NAMALWA (cell line): ENCODE measurements around the gene SNTB2.
"Not testable (repeated sequence)": the region's sequence is repeated elsewhere in the genome, so short reads cannot be mapped to it uniquely, and the experiment has no call there.

Experiments
- DNase-seq: peaks from one replicate; pipeline ENCODE4 v3.0.0-alpha.2; 2015; ENCODE audit warnings: low spot score

Gene SNTB2

DNA sequence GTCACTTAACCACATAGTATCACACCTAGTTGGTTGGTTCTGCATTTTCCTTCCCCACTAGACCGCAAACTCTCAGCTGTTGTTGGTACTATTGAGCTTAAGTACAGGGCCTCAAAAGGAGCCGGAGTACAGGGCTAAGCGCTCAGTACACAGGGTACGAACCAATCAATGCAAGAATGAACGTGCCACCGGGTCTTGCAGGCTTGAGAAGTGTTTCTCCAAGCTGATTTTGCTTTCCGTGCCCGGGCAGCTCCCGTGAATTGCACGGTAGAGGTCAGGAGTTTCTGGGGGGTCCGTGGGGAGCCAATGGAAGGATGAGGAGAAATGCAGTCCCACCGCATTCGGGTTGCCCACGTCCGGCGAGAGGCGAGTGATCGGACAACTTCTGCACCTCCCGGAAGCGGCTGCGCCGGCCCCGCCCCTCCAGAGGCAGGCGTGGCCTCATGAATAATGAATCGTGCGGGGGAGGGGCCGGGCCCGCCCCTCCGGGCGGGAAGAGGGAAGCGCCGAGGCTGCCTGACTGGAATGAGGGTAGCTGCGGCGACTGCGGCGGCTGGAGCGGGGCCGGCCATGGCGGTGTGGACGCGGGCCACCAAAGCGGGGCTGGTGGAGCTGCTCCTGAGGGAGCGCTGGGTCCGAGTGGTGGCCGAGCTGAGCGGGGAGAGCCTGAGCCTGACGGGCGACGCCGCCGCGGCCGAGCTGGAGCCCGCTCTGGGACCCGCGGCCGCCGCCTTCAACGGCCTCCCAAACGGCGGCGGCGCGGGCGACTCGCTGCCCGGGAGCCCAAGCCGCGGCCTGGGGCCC lies at the start of gene SNTB2:
TSS of gene SNTB2 (plus strand) at position 523 of the 804 bp plus-strand sequence. CDS start at position 526, 3 bp downstream.
- DNase-seq: peak; percentile 91

DNA sequence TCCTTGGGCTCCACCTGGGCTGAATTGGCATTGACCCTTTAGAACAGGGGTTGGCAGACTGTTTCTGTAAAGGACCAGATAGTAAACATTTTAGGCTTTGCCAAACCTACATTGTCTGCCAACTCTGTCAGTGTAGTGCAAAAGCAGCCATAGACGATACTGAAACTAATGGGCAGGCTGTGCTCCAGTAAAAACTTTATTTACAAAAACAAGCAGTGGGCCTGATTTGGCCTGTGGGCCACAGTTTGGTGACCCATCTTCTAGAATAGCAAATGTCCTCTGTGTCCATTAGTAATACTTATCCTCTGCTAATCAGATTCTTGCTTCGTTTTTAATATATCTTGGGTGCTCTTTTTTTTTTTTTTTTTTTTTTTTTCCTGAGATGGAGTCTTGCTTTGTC lies 48.4 kb upstream of the SNTB2 start:
- DNase-seq: no peak

DNA sequence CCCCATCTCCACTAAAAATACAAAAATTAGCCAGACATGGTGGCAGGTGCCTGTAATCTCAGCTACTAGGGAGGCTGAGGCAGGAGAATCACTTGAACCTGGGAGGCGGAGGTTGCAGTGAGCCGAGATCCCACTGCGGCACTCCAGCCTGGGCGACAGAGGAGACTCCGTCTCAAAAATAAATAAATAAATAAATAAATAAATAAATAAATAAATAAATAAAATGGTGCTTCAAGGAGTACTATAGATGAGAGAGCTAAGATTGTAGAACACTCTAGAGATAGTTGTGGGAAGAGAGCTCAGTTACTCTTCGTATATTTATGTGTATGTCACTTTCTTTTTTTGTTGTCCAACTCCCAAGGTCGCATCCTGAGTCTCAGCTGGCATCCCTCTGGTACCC lies 47.5 kb upstream of the SNTB2 start:
- DNase-seq: not testable (repeated sequence)

DNA sequence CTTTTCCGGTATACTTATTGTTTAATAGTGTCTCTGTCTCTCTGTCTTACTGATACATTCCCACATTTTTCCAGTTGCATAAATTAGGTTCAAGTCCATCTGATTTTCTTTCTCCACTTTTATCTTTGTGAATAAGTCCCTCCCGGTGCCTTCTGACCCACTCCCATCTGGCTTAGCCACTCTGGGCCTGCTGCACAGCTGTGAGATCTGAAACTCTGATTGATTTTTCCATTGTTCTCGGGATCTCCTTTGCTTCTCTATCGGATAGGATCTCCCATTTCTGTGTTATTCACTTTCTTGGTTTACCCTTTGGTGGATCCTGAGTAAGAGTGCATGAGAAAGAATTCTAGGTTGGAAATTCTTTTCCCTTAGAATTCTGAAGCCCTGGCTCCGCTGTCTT lies 46.0 kb upstream of the SNTB2 start:
- no peak for DNase-seq

DNA sequence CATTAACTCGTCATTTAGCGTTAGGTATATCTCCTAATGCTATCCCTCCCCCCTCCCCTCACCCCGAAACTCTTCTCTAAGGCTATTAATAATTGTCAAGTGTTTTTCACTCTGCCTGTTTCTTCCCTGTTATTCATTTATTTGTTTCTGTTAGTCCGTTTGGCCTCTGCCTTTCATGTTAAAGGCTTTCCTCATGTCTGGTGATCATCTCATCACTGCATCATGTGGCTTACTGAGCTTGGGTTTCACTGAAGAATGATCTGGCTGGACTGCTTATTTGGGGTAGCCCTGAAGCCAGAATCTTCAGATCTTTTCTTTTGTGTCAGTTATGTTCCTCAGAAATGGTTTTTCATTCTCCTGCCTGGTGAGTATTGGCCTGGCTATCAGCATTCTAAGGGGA lies 45.0 kb upstream of the SNTB2 start:
- no peak for DNase-seq

- peak; percentile 43 for DNase-seq
These were observed 43.8 kb upstream of the SNTB2 start for GRCh38 chr16:69143116-69143515.

- no peak for DNase-seq
These were observed 41.3 kb upstream of the SNTB2 start for GRCh38 chr16:69145658-69146057.

- not testable (repeated sequence) for DNase-seq
These were observed 37.3 kb upstream of the SNTB2 start for GRCh38 chr16:69149621-69150020.

GRCh38 chr16:69150146-69150865 lies 36.7 kb upstream of the SNTB2 start:
- peak; percentile 82 for DNase-seq

DNA sequence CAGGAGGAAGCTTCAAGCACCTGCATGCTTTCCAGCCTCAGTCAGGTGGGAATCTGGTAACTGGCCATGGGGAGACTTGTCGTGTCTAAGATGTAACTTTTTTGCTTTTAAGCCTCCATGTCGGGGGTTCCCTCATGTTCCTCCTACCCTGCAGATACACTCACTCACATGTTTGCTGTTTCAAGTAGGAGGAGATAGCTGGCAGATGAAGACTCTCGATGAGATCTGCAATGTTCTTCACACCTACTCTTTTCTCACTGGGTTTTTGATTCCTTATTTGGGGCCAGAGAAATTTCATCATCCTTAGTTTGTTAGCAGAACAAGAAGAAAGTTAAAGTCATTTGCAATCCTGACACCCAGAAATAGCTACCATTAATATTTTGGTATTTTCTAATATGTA lies 29.8 kb upstream of the SNTB2 start:
- DNase-seq: no peak

- no peak for DNase-seq
These were observed 26.8 kb upstream of the SNTB2 start for GRCh38 chr16:69160192-69160591.

DNA sequence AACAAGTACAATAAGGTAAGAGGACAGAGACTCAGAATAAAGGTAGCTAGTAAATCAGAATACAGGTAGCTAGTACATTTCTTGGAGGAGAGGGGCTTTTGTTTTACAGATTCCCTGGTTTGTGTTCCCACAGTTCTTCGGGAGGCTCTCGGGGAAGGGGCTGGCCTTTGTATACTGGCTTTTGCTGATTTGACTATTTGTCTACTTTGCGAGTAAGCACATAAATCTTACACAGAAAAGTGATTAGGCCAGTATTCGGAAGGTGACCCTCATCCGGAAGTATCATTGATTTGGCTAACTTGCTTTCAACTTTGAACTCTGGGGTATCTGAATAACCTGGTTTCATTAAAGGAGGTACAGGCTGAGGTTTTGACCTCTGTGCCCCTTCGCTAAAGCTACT lies 21.4 kb upstream of the SNTB2 start:
- DNase-seq: no peak

DNA sequence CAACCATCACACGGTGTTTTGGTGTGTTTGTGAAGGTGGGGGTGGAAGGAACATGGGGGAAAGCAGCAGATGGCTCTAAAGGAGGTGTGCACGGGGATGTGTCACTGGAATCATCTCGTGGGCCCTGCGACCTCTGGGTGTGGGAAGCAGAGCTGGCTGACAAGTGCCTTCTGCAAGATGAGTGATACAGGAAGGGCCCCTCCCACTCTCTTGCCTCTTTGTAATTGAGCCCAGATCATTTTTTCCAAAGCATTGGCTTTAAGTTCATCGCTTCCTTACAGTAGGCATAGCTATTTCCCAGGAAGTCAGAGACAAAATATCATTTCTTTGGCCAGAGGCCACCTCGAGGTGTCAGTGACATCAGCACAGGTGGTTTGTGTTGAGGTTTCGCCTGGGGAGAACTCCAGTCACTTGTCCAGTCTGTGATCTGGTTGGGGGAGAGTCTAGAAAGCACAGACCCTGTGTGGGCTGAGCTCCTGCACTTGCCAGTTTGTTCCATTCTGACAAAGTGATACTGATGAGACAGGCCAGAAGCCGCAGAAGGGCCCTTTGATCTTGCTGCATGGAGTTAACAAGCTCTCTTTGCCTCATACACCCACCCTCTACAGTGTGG lies 20.6 kb upstream of the SNTB2 start:
- no peak for DNase-seq

DNA sequence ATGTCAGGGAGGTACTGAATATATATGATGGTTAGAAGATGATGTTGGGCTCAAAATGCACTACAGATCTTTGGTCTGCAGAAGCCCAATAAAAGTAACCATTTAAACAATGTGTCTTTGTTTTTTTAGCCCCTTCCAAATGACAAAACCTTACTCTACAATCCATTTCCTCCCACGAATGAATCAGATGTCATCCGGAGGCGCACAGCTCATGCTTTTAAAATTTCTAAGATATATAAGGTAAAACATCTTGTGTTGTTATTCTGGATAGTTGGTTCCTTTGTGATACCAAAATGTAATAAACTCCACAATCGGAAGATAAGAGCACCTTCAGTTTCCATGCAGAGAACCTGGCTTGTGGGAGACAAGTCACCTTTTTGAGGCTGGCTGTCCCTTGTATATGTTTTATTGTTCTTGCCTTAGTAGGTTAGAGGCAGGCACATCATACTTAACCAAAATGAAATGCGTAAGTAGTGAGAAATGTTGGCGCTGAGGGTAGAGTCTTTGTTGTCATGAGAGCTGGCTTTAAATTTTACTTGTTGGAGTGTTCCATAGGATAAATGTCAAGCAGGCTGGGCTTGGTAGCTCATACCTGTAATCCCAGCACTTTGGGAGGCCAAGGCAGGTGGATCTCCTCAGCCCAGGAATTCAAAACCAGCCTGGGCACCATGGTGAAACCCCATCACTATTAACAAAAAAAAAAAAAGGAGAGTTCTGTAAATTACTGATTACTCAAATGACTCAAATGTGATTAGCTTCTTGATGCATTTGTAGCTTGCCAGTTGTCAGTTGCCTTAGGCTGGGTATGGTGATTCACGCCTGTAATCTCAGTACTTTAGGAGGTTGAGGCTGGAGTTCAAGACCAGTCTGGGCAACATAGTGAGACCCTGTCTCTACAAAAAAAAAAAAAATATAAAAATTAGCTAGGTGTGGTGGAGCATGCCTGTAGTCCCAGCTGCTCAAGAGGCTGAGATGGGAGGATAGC lies 19.7 kb upstream of the SNTB2 start:
- DNase-seq: no peak

GRCh38 chr16:69169051-69169450 lies 17.9 kb upstream of the SNTB2 start:
- no peak for DNase-seq

- DNase-seq: no peak
These were observed 17.2 kb upstream of the SNTB2 start for GRCh38 chr16:69169607-69170352.

DNA sequence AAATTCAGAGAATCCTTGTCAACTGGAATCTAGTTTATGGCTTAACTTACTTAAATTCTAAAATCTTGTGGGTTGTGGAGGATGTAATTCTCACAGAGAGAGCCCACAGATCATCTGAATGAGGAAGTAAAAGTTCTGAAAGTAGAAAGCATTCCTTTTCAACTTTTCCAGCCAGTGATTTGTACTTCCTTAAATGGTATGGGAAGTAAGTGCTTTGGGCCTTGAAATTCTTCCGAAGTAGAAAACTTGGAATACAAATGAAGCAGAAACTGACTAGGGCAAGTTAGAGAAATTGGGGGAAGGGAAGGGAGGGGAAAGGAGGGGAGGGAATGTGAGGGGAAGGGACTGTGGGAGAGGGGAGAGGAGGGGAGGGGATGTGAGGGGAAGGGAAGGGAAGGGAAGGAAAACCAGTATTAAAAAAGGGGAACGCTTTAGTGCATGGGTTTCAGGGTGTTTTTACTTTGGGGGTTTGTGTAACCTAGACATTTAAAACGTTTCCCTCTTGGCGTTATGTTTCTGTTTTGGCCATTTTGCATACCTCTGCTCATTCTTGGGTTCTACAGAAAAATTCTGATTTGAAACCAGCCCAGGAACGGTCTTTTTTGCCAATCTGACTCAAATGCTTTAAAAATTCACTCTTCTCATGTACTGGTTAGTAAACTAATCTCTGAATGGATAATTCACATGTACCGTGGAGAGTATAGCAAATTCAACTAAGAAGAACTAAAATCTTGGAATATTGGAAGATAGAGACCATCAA lies 15.5 kb upstream of the SNTB2 start:
- no peak for DNase-seq

DNA sequence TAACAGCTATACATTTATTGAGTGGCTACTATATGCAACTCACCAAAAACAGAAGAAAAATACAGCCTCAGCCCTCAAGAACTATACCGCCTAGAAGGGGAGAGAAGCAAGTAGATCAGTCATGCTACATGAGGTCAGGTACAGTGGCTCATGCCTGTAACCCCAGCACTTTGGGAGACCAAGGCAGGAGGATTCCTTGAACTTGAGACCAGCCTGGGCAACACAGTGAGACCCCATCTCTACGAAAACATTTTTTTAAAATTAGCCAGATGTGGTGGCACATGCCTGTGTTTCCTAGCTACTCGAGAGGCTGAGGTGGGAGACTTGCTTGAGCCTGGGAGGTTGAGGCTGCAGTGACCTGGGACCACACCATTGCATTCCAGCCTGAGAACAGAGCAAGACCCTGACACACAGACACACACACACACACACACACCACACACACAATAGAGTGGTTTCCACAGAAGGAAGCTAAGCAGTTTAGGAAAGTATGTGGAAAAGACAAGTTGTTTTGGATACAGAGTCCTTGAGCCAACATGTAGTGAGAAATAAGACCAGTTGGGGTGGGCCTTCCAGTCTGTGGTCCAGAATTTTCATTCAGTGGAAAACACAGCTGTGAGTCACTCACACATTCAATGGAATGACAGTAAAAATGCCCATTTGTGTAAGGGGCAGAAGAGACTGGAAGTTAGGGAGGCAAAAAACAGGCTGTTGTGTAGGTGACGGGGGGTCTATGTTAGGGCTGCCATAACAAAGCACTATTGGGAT lies 10.7 kb upstream of the SNTB2 start:
- no peak for DNase-seq

DNA sequence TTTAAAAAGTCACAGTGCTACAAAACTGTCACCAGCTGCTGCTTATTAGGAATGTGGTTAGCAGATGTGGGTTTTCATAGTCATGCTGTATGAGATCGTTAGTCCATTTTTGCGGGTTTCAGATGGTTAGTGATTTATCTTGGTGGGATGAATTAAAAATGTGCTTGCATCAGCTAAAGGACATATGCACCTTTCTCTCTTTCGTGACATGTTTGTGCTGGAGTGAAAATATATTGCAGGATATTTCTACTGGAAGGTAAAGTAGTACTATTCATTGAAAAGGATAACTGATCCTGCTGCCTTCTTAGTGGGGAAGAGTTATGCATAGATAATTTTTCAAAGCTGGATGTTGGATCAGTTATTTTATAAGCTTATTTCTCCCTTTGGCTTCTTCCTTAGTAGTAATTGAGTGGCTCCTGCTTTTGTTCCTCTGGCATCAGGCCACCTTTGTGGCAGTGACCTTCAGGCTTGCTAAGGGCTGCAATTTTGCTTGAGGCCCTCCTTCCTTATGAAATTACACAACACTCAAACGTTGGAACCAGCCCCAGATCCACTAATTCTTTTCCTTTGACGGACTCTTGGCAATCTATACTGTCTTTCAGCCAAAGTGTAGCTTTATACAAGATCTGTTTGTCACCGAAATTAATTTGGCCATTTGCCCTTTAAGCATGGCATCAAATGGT lies 7.5 kb upstream of the SNTB2 start:
- no peak for DNase-seq
